Measurements from ENCODE around the gene CYP4V2. TPM values are rescaled to one million over a fixed set of nuclear protein-coding genes. Genes with fewer than 3 reads are reported as not detected.

The CYP4V2 gene
- total and polyA plus RNA-seq, 2 experiments from 2014 or later = 1.5 to 3.1 TPM

DNA sequence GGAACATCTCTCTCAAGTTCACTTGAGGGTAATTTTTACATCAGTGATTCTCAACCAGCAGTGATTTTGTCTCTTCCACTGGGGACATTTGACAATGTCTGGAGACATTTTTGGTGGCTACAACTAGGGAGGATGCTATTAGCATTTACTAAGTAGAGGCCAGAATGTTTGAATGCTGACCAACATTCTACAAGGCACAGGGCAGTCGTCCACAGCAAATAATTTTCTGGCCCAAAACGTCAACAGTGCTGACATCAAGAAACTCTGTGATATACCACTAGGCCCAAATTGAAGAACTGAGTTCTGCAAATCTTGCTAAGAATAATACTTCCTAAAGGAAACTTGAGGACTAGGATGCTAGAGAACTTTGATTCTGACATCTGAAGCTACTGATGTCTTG lies 43.0 kb downstream of the CYP4V2 start:
- Mint-ChIP-seq H3K9me3 (peaks cover 5% of the 10 kb centered on the region; the same call in 1 of the 3 replicates), H3K4me1 (peaks cover 3% of the 10 kb centered on the region; the same call in 2 of the 3 replicates), H3K27ac (no peak overlapping the region), H3K4me3 (no peak overlapping the region), H3K27me3 (ENCODE audit: insufficient read depth, low read depth, poor library complexity) (no peaks in the 10 kb centered on the region), H3K36me3 (ENCODE audit: low read depth) (peaks cover 5% of the 10 kb centered on the region; the same call in 2 of the 3 replicates)
- Histone ChIP-seq H3K4me1 (ENCODE audit: insufficient read depth) (0 out of 2 replicates have a peak, but pooled peaks cover 4% of the 10 kb centered on the region), H3K79me2 (replicated peaks; ENCODE audit: insufficient read depth) (no peaks in the 10 kb centered on the region), H3K4me3 (no peak overlapping the region), H3F3A (replicated peaks; ENCODE audit: low read depth) (no peaks in the 10 kb centered on the region), H3K9me2 (ENCODE audit: insufficient read depth) (0 out of 2 replicates have a peak, but pooled peaks cover 3% of the 10 kb centered on the region), H4K20me1 (replicated peaks; ENCODE audit: insufficient read depth) (no peaks in the 10 kb centered on the region), H3K4me2 (no peak overlapping the region), H2AFZ (no peak overlapping the region), H3K27me3 (ENCODE audit: insufficient read depth) (no peaks in the 10 kb centered on the region), H3K36me3 (ENCODE audit: insufficient read depth) (no peaks in the 10 kb centered on the region), H3K27ac (ENCODE audit: low read depth) (no peak overlapping the region)
- no peak for TF ChIP-seq CREB1 (CRISPR knock-in tag; IDR thresholded peaks at IDR 0.05; ENCODE audit: low read depth)
- ATAC-seq = no peak
- no peak for DNase-seq (ENCODE audit: low spot score)

DNA sequence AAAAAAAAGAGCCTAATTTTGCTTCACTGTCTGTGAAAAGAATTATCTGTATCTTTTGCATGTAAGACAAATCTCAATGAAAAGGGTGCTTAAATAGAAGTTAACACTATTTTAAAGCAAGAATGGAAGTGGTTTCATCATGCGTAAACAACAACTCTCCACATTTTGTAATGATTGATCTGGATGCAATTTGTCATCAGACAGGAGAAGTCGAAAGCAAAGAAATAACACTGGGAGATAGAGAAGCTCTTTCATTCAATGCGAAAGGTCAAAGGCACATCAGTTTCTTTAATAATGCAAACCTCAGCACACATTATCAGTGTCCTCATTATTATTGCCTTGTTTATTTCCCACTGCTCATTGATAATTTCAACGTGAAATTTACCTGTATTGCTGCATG lies 44.8 kb downstream of the CYP4V2 start:
- Histone ChIP-seq H3K4me2 (no peak overlapping the region), H3K9me2 (ENCODE audit: insufficient read depth) (no peaks in the 10 kb centered on the region), H3F3A (replicated peaks; ENCODE audit: low read depth) (peaks cover 5% of the 10 kb centered on the region; the same call in 1 of the 2 replicates), H4K20me1 (replicated peaks; ENCODE audit: insufficient read depth) (no peaks in the 10 kb centered on the region), H3K4me3 (no peak overlapping the region), H3K27ac (ENCODE audit: low read depth) (no peak overlapping the region), H3K79me2 (replicated peaks; ENCODE audit: insufficient read depth) (no peaks in the 10 kb centered on the region), H3K27me3 (ENCODE audit: insufficient read depth) (no peaks in the 10 kb centered on the region), H2AFZ (no peak overlapping the region), H3K36me3 (ENCODE audit: insufficient read depth) (no peaks in the 10 kb centered on the region), H3K4me1 (ENCODE audit: insufficient read depth) (peaks cover 9% of the 10 kb centered on the region; the same call in 1 of the 2 replicates)
- H3K4me1 Mint-ChIP-seq = peaks cover 6% of the 10 kb centered on the region
- peaks cover 5% of the 10 kb centered on the region; the same call in 2 of the 3 replicates for H3K36me3 Mint-ChIP-seq (ENCODE audit: low read depth)
- ATAC-seq = no peak
- peaks cover 2% of the 10 kb centered on the region for H3K27me3 Mint-ChIP-seq (ENCODE audit: insufficient read depth, low read depth, poor library complexity)
- no peak for TF ChIP-seq ZNF331 (CRISPR knock-in tag; IDR thresholded peaks at IDR 0.05; ENCODE audit: low read depth)
- TF ChIP-seq, protein P1, sequence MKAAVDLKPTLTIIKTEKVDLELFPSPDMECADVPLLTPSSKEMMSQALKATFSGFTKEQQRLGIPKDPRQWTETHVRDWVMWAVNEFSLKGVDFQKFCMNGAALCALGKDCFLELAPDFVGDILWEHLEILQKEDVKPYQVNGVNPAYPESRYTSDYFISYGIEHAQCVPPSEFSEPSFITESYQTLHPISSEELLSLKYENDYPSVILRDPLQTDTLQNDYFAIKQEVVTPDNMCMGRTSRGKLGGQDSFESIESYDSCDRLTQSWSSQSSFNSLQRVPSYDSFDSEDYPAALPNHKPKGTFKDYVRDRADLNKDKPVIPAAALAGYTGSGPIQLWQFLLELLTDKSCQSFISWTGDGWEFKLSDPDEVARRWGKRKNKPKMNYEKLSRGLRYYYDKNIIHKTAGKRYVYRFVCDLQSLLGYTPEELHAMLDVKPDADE (IDR thresholded peaks at IDR 0.05) = no peak
- TF ChIP-seq JUNB (IDR thresholded peaks at IDR 0.05; ENCODE audit: unreplicated experiment) = no peak
- TF ChIP-seq CREB1 (CRISPR knock-in tag; IDR thresholded peaks at IDR 0.05; ENCODE audit: low read depth) = no peak
- TF ChIP-seq EZH2 (IDR thresholded peaks at IDR 0.05; ENCODE audit: low read depth, unreplicated experiment) = no peak
- TF ChIP-seq, protein P2, sequence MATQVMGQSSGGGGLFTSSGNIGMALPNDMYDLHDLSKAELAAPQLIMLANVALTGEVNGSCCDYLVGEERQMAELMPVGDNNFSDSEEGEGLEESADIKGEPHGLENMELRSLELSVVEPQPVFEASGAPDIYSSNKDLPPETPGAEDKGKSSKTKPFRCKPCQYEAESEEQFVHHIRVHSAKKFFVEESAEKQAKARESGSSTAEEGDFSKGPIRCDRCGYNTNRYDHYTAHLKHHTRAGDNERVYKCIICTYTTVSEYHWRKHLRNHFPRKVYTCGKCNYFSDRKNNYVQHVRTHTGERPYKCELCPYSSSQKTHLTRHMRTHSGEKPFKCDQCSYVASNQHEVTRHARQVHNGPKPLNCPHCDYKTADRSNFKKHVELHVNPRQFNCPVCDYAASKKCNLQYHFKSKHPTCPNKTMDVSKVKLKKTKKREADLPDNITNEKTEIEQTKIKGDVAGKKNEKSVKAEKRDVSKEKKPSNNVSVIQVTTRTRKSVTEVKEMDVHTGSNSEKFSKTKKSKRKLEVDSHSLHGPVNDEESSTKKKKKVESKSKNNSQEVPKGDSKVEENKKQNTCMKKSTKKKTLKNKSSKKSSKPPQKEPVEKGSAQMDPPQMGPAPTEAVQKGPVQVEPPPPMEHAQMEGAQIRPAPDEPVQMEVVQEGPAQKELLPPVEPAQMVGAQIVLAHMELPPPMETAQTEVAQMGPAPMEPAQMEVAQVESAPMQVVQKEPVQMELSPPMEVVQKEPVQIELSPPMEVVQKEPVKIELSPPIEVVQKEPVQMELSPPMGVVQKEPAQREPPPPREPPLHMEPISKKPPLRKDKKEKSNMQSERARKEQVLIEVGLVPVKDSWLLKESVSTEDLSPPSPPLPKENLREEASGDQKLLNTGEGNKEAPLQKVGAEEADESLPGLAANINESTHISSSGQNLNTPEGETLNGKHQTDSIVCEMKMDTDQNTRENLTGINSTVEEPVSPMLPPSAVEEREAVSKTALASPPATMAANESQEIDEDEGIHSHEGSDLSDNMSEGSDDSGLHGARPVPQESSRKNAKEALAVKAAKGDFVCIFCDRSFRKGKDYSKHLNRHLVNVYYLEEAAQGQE (IDR thresholded peaks at IDR 0.05; ENCODE audit: unreplicated experiment) = no peak
- TF ChIP-seq, protein P3, sequence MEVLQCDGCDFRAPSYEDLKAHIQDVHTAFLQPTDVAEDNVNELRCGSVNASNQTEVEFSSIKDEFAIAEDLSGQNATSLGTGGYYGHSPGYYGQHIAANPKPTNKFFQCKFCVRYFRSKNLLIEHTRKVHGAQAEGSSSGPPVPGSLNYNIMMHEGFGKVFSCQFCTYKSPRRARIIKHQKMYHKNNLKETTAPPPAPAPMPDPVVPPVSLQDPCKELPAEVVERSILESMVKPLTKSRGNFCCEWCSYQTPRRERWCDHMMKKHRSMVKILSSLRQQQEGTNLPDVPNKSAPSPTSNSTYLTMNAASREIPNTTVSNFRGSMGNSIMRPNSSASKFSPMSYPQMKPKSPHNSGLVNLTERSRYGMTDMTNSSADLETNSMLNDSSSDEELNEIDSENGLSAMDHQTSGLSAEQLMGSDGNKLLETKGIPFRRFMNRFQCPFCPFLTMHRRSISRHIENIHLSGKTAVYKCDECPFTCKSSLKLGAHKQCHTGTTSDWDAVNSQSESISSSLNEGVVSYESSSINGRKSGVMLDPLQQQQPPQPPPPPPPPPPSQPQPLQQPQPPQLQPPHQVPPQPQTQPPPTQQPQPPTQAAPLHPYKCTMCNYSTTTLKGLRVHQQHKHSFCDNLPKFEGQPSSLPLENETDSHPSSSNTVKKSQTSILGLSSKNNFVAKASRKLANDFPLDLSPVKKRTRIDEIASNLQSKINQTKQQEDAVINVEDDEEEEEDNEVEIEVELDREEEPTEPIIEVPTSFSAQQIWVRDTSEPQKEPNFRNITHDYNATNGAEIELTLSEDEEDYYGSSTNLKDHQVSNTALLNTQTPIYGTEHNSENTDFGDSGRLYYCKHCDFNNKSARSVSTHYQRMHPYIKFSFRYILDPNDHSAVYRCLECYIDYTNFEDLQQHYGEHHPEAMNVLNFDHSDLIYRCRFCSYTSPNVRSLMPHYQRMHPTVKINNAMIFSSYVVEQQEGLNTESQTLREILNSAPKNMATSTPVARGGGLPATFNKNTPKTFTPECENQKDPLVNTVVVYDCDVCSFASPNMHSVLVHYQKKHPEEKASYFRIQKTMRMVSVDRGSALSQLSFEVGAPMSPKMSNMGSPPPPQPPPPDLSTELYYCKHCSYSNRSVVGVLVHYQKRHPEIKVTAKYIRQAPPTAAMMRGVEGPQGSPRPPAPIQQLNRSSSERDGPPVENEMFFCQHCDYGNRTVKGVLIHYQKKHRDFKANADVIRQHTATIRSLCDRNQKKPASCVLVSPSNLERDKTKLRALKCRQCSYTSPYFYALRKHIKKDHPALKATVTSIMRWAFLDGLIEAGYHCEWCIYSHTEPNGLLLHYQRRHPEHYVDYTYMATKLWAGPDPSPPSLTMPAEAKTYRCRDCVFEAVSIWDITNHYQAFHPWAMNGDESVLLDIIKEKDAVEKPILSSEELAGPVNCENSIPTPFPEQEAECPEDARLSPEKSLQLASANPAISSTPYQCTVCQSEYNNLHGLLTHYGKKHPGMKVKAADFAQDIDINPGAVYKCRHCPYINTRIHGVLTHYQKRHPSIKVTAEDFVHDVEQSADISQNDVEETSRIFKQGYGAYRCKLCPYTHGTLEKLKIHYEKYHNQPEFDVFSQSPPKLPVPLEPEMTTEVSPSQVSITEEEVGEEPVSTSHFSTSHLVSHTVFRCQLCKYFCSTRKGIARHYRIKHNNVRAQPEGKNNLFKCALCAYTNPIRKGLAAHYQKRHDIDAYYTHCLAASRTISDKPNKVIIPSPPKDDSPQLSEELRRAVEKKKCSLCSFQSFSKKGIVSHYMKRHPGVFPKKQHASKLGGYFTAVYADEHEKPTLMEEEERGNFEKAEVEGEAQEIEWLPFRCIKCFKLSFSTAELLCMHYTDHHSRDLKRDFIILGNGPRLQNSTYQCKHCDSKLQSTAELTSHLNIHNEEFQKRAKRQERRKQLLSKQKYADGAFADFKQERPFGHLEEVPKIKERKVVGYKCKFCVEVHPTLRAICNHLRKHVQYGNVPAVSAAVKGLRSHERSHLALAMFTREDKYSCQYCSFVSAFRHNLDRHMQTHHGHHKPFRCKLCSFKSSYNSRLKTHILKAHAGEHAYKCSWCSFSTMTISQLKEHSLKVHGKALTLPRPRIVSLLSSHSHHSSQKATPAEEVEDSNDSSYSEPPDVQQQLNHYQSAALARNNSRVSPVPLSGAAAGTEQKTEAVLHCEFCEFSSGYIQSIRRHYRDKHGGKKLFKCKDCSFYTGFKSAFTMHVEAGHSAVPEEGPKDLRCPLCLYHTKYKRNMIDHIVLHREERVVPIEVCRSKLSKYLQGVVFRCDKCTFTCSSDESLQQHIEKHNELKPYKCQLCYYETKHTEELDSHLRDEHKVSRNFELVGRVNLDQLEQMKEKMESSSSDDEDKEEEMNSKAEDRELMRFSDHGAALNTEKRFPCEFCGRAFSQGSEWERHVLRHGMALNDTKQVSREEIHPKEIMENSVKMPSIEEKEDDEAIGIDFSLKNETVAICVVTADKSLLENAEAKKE (CRISPR knock-in tag; IDR thresholded peaks at IDR 0.05) = no peak
- TF ChIP-seq NANOG (IDR thresholded peaks at IDR 0.05; ENCODE audit: borderline replicate concordance) = no peak
- TF ChIP-seq ZNF114 (CRISPR knock-in tag; IDR thresholded peaks at IDR 0.05) = no peak
- no peak for TF ChIP-seq POLR2AphosphoS5 (IDR thresholded peaks at IDR 0.05; ENCODE audit: low read depth)
- no peak for TF ChIP-seq EZH2phosphoT487 (IDR thresholded peaks at IDR 0.05; ENCODE audit: unreplicated experiment)
- H3K9me3 Mint-ChIP-seq = peaks cover 5% of the 10 kb centered on the region; the same call in 1 of the 3 replicates
- H3K27ac Mint-ChIP-seq = no peak overlapping the region
- H3K4me3 Mint-ChIP-seq = no peak overlapping the region
- DNase-seq (ENCODE audit: low spot score) = no peak
